HUDEP-2 (cell line): ENCODE results near the gene TMEM129.

Experiments used
- DNase-seq, 76 experiments: peaks; one replicate each; lab custom pipeline; 2025; ENCODE audit not compliant: unreplicated experiment in 76 of 76; lab: John Stamatoyannopoulos, UW

Gene TMEM129, protein sequence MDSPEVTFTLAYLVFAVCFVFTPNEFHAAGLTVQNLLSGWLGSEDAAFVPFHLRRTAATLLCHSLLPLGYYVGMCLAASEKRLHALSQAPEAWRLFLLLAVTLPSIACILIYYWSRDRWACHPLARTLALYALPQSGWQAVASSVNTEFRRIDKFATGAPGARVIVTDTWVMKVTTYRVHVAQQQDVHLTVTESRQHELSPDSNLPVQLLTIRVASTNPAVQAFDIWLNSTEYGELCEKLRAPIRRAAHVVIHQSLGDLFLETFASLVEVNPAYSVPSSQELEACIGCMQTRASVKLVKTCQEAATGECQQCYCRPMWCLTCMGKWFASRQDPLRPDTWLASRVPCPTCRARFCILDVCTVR

GRCh38 chr4:1721003-1721665 lies at the start of gene TMEM129, which contains the start of gene TACC3:
TMEM129 (minus strand) TSS chr4:1721323; CDS start chr4:1720837, 486 bp downstream.
TACC3 (plus strand) TSS chr4:1721521; CDS start chr4:1723422, 1,901 bp downstream.
- peak in 74 of 76 experiments; percentile 47 to 96 (median 90) for DNase-seq

GRCh38 chr4:1770791-1771231 lies 49.7 kb upstream of the TMEM129 start:
- no peak for DNase-seq

DNA sequence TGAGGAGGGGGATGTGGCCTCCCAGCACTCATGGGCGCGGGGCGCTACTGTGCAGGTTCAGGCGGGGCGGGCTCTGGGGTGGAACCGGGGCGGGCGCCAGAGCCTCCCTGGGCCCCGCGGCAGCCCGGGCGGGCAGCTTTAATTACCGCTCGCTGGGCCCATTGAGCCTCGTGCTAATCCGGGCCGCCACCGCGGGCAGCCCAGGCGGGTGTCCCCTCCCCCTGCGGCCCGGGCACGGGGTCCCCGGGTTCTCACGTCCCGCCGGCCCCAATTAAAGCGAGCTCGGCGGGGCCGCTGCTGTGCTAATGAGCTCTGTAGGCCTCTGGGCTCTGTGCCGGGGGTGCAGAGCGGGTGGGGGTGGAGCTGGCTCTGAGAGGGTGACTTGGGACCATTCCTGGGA lies 49.1 kb upstream of the TMEM129 start:
- no peak for DNase-seq

GRCh38 chr4:1769692-1770091 lies 48.6 kb upstream of the TMEM129 start:
- no peak for DNase-seq

GRCh38 chr4:1768367-1769034 lies 47.4 kb upstream of the TMEM129 start:
- DNase-seq = no peak

DNA sequence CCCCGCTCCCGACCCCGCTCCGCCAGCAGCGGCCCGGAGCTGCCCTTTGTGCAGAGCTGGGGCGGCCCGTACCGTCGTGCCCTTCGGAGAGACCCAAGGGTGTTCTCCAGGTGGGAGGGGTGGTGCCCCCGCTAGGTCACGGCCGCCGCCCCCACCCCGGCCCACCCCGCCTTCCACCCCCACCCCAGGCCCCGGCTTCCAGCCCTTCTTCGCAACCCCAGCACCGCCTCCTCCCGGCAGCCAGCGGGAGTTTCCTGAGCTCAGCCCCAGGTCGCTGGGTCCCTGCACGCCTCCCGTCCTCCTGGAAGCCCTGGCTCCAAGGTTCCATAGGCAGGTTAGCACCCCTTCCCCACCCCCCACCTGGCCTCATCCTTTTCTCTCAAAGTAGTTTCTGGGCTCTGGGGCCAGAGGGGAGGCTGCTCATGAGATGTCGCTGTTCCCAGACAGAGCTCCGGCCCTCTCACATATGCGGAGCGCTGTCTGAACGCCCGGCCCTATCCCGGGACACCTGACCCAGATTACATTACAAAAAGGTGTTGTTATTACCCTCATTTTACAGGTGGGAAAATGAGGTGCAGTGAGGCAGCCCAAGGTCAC lies 46.7 kb upstream of the TMEM129 start:
- peak in 8 of 76 experiments; percentile 6 to 34 (median 16) for DNase-seq

DNA sequence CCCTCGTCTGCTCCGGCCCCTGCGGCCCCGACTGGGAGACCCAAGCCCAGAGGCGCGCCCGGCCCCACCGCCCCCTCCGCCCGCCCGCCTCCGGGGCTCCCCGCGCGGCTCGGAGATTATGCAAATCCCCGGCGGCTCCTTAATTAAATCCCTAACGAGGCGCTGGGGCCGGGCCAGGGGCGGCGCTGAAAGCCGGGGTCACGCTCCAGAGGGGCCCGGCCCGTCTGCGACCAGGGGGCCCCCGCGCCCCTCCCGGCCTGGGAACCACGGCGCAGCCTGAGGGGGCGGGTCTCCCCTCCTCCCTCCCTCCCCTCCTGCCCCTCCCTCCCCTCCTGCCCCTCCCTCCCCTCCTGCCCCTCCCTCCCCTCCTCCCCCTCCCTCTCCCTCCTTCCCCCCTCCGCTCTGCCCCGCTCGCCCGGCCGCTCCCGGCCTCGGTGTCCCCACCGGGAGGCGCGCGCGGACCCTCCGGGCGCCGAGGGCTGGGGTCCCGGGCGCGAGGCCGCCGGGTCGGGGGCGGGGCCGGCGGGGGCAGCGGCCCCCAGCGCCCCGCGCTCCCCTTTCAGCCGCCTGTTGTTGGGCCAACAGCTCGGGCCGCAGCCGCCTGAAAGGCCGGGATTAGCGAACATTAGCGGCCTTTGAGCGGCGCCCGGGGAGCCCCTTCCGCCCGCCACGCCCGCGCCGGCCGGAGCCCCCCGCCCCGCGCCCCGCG lies 46.1 kb upstream of the TMEM129 start:
- DNase-seq = no peak

- DNase-seq = no peak
Observed at GRCh38 chr4:1766106-1767060, 45.3 kb upstream of the TMEM129 start.

DNA sequence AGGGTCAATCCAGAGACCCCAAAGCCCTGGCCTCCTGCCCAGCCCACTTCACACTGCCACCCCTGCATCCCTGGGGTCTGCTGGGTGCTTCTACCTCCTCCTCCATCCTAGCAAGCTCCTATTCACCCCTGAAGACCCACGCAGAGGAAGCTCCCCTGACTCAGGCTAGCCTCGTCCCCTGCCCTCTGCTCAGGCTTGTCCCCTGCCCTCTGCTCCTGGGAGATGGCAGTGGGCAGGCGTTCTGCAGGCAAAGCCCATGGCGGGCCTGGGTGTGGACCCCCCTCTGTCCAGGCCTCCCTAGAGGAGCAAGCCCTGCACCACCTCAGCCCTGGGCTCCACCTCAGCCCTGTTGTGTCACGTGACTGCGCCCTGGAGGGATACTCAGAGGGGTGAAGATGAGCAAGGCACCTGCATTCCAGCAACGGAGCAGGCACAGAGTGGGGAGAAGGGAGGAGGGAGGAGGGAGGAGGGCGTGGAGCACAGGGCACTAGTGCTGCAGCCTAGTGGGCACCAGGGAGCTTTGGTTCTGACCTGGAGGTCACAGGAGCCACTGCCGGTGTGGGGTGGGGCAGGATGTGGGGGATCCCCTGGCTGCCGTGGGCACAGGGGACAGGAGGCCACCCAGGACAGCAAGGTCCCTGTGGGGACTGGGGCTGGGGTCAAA lies 44.4 kb upstream of the TMEM129 start:
- DNase-seq = no peak

- DNase-seq = no peak
Observed at GRCh38 chr4:1764670-1765069, 43.5 kb upstream of the TMEM129 start.

GRCh38 chr4:1763550-1764080 lies 42.5 kb upstream of the TMEM129 start:
- DNase-seq = peak in 4 of 76 experiments; percentile 12 to 23 (median 14)

- no peak for DNase-seq
Observed at GRCh38 chr4:1763070-1763549, 42.0 kb upstream of the TMEM129 start.

GRCh38 chr4:1762264-1763010 lies 41.3 kb upstream of the TMEM129 start:
- no peak for DNase-seq

DNA sequence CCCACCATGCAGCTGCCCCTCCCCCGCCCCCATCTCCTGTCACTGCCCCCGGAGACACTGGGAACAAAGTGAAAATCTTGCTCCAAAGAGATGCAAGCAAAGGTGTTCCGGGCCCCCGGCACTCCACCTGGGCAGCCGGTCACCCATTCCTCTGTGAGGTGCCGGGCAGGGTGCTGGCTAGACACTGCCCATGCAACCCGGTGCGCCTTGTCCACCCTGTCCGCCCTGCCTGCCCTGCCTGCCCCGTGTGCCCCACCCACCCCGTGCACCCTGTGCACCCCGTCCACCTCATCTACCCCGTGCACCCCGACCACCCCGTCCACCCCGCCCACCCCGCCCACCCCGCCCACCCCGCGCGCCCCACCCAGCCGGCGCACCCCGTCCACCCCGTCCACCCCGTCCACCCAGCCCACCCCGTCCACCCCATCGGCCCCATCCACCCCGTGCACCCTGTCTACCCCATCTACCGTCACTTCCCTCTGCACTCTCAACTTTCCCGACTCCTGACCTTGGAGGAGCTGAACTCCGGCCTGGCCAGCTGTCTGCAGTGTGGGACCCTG lies 40.1 kb upstream of the TMEM129 start:
- DNase-seq = no peak

DNA sequence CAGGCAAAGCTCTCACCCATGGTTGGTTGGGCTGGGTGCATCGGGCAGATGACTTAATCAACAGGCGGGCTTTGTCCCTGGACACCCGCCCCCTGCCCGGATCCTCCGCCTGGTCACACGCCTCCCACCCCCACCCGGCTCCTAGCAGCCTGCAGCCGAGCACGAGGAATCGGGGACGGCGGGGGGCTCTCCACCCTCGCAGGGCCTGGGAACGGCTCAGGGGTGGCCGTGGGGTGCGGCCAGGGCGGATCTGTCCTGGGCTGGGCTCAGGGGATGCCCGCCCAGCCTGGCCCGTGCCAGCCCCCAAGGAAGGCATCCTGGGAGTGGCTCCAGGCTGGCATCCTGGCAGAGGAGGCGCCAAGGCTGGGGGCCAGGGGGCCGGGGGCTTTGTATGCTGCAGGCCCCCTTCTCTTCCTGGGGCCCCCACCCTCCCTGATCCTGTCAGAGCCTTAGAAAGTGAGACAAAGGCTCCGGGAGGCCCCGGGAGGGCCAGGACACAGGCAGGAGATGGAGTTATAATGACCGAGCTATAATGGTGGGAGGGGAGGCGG lies 39.5 kb upstream of the TMEM129 start:
- DNase-seq = no peak

- DNase-seq = peak in 1 of 76 experiments; percentile 10
Observed at GRCh38 chr4:1759818-1760223, 38.7 kb upstream of the TMEM129 start.
